ENCODE measurements around the gene ATXN2. TPM values are rescaled to one million over a fixed set of nuclear protein-coding genes. Genes with fewer than 3 reads are reported as not detected.

Gene ATXN2
- total RNA-seq, 1 experiment from 2014 or later = 78.5 TPM

DNA sequence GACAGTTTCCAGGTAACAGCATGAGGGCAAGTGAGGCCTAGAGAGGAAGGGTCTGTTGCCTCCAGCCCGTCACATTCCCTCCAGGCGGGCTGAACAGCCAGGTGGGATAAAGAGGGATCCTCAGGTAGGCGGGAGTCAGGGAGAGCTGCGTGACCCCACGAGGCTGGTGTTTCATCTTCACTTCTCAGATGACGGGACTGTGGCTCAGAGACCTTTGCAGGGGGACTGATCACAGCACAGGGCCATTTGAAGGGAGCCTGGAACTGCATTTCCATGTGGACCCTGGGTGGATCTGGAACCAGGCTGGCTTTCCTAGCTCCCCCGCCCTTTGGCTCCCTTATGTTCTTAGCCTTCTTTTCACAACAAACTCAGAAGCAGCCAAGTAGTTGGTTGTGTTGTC is 156.0 kb downstream of the ATXN2 start:
- ChIA-PET CTCF (interaction anchor here (0.6 to 3.0 kb wide), 3 partner anchors 11 to 46 kb away, joined by 5 to 8 read pairs (median 5); no protein-coding TSS in a partner anchor), POLR2A (no interaction called here)
- H3K27ac Mint-ChIP-seq (ENCODE audit: unreplicated experiment) = peak overlapping the region; percentile 87
- DNase-seq = no peak
- intact Hi-C loops (cut with micrococcal nuclease; ENCODE audit: unreplicated experiment) = no loop called here
- TF ChIP-seq, protein P1, sequence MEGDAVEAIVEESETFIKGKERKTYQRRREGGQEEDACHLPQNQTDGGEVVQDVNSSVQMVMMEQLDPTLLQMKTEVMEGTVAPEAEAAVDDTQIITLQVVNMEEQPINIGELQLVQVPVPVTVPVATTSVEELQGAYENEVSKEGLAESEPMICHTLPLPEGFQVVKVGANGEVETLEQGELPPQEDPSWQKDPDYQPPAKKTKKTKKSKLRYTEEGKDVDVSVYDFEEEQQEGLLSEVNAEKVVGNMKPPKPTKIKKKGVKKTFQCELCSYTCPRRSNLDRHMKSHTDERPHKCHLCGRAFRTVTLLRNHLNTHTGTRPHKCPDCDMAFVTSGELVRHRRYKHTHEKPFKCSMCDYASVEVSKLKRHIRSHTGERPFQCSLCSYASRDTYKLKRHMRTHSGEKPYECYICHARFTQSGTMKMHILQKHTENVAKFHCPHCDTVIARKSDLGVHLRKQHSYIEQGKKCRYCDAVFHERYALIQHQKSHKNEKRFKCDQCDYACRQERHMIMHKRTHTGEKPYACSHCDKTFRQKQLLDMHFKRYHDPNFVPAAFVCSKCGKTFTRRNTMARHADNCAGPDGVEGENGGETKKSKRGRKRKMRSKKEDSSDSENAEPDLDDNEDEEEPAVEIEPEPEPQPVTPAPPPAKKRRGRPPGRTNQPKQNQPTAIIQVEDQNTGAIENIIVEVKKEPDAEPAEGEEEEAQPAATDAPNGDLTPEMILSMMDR (IDR thresholded peaks at IDR 0.05; ENCODE audit: insufficient read depth in 1 of 2, low read depth in 1 of 2, low read length in 1 of 2, severe bottlenecking in 1 of 2, unreplicated experiment in 1 of 2) = no peak
- Histone ChIP-seq H3K27me3 (replicated peaks; ENCODE audit: control insufficient read depth, insufficient read depth, low read length) (no peaks in the 10 kb centered on the region), H3K4me3 (ENCODE audit: low read depth, low read length) (no peak overlapping the region), H3K9me3 (no peaks in the 10 kb centered on the region), H3K36me3 (ENCODE audit: control insufficient read depth, insufficient read depth, low read length) (peaks cover 2% of the 10 kb centered on the region), H3K4me1 (no peaks in the 10 kb centered on the region)
- H3K4me3 Mint-ChIP-seq (ENCODE audit: unreplicated experiment) = peak overlapping the region; percentile 34
- no peaks in the 10 kb centered on the region for H3K9me3 Mint-ChIP-seq (ENCODE audit: unreplicated experiment)
- peaks cover 94% of the 10 kb centered on the region for H3K36me3 Mint-ChIP-seq (ENCODE audit: insufficient read depth, unreplicated experiment)
- H3K4me1 Mint-ChIP-seq (ENCODE audit: low read depth, unreplicated experiment) = no peaks in the 10 kb centered on the region
- no peaks in the 10 kb centered on the region for H3K27me3 Mint-ChIP-seq (ENCODE audit: insufficient read depth, unreplicated experiment)
- BruUV-seq (replicated peaks) = no TSS peak

DNA sequence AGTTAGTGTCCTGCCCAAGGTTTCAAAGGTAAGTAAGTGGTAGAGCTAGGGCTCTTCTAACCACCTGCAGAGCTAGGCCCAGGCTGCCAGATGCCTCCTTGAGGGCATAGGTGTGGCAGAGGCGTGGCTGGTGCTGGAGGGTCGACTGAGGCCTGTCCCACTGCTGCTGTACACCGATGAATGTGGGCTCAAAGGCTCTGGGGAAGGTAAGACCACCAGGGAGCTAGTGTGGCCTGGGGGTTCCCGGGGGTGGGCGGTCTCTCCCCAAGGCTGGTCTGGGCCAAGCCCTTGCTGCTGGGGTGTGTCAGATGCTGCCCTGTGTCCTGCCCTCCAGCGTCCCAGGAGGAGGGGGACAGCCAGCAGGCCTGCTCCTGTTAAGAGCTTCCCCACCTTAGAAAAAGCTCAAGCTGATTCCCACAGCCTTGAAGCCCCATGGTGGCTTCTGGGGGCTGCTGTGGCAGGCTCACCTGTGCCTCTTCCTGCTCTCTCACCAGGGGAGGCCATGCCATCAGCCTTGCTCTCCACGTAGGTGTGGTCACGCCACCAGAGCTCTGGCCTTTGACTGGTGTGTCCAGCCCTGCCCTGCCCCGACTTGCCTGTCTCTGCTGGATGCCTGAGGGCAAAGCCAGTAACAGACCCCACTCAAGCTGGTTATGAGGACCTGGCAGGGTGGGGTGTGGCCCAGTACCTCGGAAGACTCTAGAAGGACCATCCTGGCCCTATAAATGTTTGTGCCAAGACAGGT is 156.6 kb downstream of the ATXN2 start:
- Mint-ChIP-seq H3K36me3 (ENCODE audit: insufficient read depth, unreplicated experiment) (peaks cover 93% of the 10 kb centered on the region), H3K27ac (ENCODE audit: unreplicated experiment) (peak overlapping the region; percentile 87), H3K4me3 (ENCODE audit: unreplicated experiment) (peak overlapping the region; percentile 34), H3K9me3 (ENCODE audit: unreplicated experiment) (no peaks in the 10 kb centered on the region), H3K4me1 (ENCODE audit: low read depth, unreplicated experiment) (no peaks in the 10 kb centered on the region), H3K27me3 (ENCODE audit: insufficient read depth, unreplicated experiment) (no peaks in the 10 kb centered on the region)
- no peak for DNase-seq
- POLR2A ChIA-PET = interaction anchor here (0.6 kb wide), 1 partner anchor 11 kb away, joined by 3 read pairs; no protein-coding TSS in a partner anchor
- Histone ChIP-seq H3K9me3 (no peaks in the 10 kb centered on the region), H3K27me3 (replicated peaks; ENCODE audit: control insufficient read depth, insufficient read depth, low read length) (no peaks in the 10 kb centered on the region), H3K36me3 (ENCODE audit: control insufficient read depth, insufficient read depth, low read length) (peaks cover 2% of the 10 kb centered on the region), H3K4me3 (ENCODE audit: low read depth, low read length) (no peak overlapping the region), H3K4me1 (no peaks in the 10 kb centered on the region)
- BruUV-seq (replicated peaks) = no TSS peak
- TF ChIP-seq, protein P1 (IDR thresholded peaks at IDR 0.05; ENCODE audit: insufficient read depth in 1 of 2, low read depth in 1 of 2, low read length in 1 of 2, severe bottlenecking in 1 of 2, unreplicated experiment in 1 of 2) = no peak
- intact Hi-C loops (cut with micrococcal nuclease; ENCODE audit: unreplicated experiment) = no loop called here
- CTCF ChIA-PET = interaction anchor here (0.6 to 3.0 kb wide), 3 partner anchors 11 to 46 kb away, joined by 5 to 8 read pairs (median 5); no protein-coding TSS in a partner anchor

DNA sequence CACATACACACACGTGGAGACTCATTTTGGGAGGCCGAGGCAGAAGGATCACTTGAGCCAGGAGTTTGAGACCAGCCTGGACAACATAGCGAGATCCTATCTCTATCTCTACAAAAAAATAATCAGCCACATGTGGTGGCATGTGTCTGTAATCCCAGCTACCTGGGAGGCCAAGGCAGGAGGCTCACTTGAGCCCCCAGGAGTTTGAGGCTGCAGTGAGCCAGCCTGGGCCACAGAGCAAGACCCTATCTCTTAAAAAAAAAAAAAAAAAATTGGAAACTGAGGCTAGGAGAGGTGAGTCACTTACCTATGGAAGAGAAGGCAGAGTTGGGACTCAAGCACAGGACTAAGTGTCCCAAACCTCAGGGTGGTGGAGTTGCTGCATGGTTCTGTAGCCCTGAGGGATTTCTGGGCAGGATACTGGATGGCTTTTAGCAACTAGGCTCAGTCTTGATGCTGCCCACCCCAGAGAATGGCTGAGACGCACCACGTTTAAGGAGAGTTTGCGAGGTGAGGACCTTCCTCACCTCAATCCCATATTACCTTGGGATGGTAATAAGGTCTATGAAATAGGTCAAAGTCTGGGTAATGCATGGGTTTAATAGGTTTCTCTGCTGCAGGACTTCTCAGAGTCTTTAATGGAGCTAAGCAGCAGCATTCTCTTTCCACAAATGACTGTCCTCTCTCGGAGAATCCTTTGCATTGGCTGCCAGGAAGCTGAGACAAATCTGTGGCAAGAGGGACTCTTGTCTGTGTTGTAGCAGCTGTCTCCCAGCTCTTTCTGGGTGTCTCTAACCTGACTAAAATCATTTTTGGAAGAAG is 157.8 kb downstream of the ATXN2 start:
- peaks cover 2% of the 10 kb centered on the region; the same call in 1 of the 2 replicates for H3K36me3 ChIP-seq (ENCODE audit: control insufficient read depth, insufficient read depth, low read length)
- TF ChIP-seq, protein P1 (IDR thresholded peaks at IDR 0.05; ENCODE audit: insufficient read depth in 1 of 2, low read depth in 1 of 2, low read length in 1 of 2, severe bottlenecking in 1 of 2, unreplicated experiment in 1 of 2) = no peak
- no peak overlapping the region for H3K4me3 ChIP-seq (ENCODE audit: low read depth, low read length)
- Mint-ChIP-seq H3K4me1 (ENCODE audit: low read depth, unreplicated experiment) (no peaks in the 10 kb centered on the region), H3K27ac (ENCODE audit: unreplicated experiment) (no peak overlapping the region), H3K9me3 (ENCODE audit: unreplicated experiment) (no peaks in the 10 kb centered on the region), H3K27me3 (ENCODE audit: insufficient read depth, unreplicated experiment) (no peaks in the 10 kb centered on the region), H3K4me3 (ENCODE audit: unreplicated experiment) (no peak overlapping the region), H3K36me3 (ENCODE audit: insufficient read depth, unreplicated experiment) (peaks cover 93% of the 10 kb centered on the region)
- no peaks in the 10 kb centered on the region for H3K9me3 ChIP-seq
- intact Hi-C loops (cut with micrococcal nuclease; ENCODE audit: unreplicated experiment) = no loop called here
- H3K4me1 ChIP-seq = no peaks in the 10 kb centered on the region
- DNase-seq = no peak
- POLR2A ChIA-PET = no interaction called here
- H3K27me3 ChIP-seq (replicated peaks; ENCODE audit: control insufficient read depth, insufficient read depth, low read length) = no peaks in the 10 kb centered on the region
- CTCF ChIA-PET = interaction anchor here (0.7 kb wide), 1 partner anchor 33 kb away, joined by 3 read pairs; no protein-coding TSS in a partner anchor
- BruUV-seq (replicated peaks) = no TSS peak
